ENCODE data around the gene SMAD2. TPM values are rescaled to one million over a fixed set of nuclear protein-coding genes. Genes with fewer than 3 reads are reported as not detected.

SMAD2 gene
- total RNA-seq, 1 experiment from 2014 or later, result 121 TPM

DNA sequence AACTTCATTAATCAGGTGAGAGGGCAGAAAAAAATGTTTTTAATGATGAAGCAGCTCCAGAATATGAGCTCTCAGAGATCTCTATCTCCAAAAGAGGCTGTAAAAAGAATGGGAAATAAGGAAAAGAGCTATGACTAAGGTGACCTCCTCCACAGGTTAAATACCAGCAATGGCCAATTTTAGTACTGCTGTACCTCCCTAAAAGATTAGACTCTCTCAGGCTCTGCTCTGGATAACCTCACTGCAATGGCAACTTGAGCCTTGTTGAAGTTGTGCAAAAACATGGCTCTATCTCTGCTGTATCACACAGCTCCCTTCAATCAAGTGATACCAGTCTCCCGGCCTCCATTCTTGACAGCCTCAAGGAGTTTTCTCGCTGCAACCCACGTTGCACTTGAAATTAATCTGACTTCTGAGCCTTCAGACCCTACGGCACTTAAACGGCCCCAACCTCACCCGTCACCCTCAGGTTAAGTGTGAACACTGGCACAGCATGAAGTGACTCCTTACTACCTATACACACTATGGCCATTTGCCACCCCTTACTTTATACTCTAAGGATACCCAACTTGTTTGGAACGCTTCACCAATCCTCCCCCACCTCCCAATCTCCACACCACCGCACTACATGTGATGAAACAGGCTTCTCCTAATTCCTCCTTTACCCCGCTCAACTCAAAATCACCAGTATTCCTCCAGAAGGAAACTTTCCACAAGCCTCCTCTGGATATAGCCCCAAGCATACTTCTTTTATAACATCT is 36.3 kb downstream of the SMAD2 start:
- Histone ChIP-seq H3K23me2 (ENCODE audit: insufficient read length, low read depth, low read length, poor library complexity, severe bottlenecking) (no peaks in the 10 kb centered on the region), H4K91ac (ENCODE audit: insufficient read length, low read depth, low read length) (no peak overlapping the region), H3K9ac (ENCODE audit: extremely low read depth, insufficient read length, low read length) (no peak overlapping the region), H3K4ac (ENCODE audit: low read depth, low read length) (no peak overlapping the region), H2BK12ac (ENCODE audit: insufficient read length, low read depth, low read length) (no peak overlapping the region), H2BK120ac (ENCODE audit: low read depth, low read length, poor library complexity, severe bottlenecking) (no peak overlapping the region), H3K56ac (ENCODE audit: insufficient read length, low read depth, low read length) (no peak overlapping the region), H4K5ac (ENCODE audit: insufficient read length, low read depth, low read length) (no peak overlapping the region), H3K18ac (ENCODE audit: insufficient read length, low read depth, low read length) (no peak overlapping the region), H3K4me1 (ENCODE audit: insufficient read depth, low read length) (no peaks in the 10 kb centered on the region; the same call in none of the 2 replicates), H3K9me3 (ENCODE audit: control insufficient read depth, low read depth, low read length) (no peaks in the 10 kb centered on the region), H4K8ac (replicated peaks; ENCODE audit: insufficient read length, low read depth, low read length) (no peak overlapping the region), H3K79me1 (ENCODE audit: insufficient read depth, low read depth, low read length, poor library complexity, severe bottlenecking) (peaks cover 7% of the 10 kb centered on the region), H3K79me2 (ENCODE audit: insufficient read depth, low read length) (peaks cover 6% of the 10 kb centered on the region; the same call in 1 of the 2 replicates), H2BK15ac (ENCODE audit: low read depth, low read length) (no peak overlapping the region), H3K14ac (ENCODE audit: insufficient read depth, low read length) (no peak overlapping the region), H3T11ph (ENCODE audit: low read length) (no peak overlapping the region), H2BK20ac (ENCODE audit: low read depth, low read length, poor library complexity, severe bottlenecking) (no peak overlapping the region), H2AK5ac (ENCODE audit: insufficient read length, low read length) (no peak overlapping the region), H3K4me2 (ENCODE audit: insufficient read depth, insufficient read length, low read length) (no peak overlapping the region), H3K27ac (ENCODE audit: insufficient read length, low read depth, low read length) (no peak overlapping the region), H2AFZ (ENCODE audit: low read length) (no peak overlapping the region), H4K20me1 (ENCODE audit: control insufficient read depth, insufficient read depth, insufficient read length) (no peaks in the 10 kb centered on the region), H3K23ac (ENCODE audit: insufficient read length, low read depth, low read length) (no peak overlapping the region), H3K27me3 (ENCODE audit: insufficient read depth, low read length) (no peaks in the 10 kb centered on the region), H2BK5ac (ENCODE audit: insufficient read length, low read length) (no peak overlapping the region)
- H3K27ac Mint-ChIP-seq, result peak overlapping the region; percentile 17 to 65 (median 35); a peak in 5 of 7 replicates
- TF ChIP-seq, protein P1, sequence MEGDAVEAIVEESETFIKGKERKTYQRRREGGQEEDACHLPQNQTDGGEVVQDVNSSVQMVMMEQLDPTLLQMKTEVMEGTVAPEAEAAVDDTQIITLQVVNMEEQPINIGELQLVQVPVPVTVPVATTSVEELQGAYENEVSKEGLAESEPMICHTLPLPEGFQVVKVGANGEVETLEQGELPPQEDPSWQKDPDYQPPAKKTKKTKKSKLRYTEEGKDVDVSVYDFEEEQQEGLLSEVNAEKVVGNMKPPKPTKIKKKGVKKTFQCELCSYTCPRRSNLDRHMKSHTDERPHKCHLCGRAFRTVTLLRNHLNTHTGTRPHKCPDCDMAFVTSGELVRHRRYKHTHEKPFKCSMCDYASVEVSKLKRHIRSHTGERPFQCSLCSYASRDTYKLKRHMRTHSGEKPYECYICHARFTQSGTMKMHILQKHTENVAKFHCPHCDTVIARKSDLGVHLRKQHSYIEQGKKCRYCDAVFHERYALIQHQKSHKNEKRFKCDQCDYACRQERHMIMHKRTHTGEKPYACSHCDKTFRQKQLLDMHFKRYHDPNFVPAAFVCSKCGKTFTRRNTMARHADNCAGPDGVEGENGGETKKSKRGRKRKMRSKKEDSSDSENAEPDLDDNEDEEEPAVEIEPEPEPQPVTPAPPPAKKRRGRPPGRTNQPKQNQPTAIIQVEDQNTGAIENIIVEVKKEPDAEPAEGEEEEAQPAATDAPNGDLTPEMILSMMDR (conservative IDR thresholded peaks at IDR 0.05), result no peak
- WGBS (ENCODE audit: extremely low coverage, insufficient read length, low lambda C conversion rate), result 100% methylated on average over 2 of the region's 9 CpGs
- no peaks in the 10 kb centered on the region for H3K9me3 Mint-ChIP-seq
- H3K4me3 Mint-ChIP-seq, result no peak overlapping the region
- no peaks in the 10 kb centered on the region for H3K27me3 Mint-ChIP-seq (ENCODE audit: low read depth)
- peaks cover 50 to 53% of the 10 kb centered on the region in 2 experiments for H3K4me1 Mint-ChIP-seq
- peaks cover 4 to 36% (median 36%) of the 10 kb centered on the region in 3 experiments; a peak in 5 of 7 replicates for H3K36me3 Mint-ChIP-seq (ENCODE audit: insufficient read depth in 1 of 3, low read depth in 3 of 3)
- DNase-seq, result no peak

Measured in H9 (cell line).